ENCODE results near the gene HOXD11.

GRCh38 chr2:176117162-176117822, 10.2 kb downstream of the HOXD11 start:
- TF ChIP-seq, protein P1, sequence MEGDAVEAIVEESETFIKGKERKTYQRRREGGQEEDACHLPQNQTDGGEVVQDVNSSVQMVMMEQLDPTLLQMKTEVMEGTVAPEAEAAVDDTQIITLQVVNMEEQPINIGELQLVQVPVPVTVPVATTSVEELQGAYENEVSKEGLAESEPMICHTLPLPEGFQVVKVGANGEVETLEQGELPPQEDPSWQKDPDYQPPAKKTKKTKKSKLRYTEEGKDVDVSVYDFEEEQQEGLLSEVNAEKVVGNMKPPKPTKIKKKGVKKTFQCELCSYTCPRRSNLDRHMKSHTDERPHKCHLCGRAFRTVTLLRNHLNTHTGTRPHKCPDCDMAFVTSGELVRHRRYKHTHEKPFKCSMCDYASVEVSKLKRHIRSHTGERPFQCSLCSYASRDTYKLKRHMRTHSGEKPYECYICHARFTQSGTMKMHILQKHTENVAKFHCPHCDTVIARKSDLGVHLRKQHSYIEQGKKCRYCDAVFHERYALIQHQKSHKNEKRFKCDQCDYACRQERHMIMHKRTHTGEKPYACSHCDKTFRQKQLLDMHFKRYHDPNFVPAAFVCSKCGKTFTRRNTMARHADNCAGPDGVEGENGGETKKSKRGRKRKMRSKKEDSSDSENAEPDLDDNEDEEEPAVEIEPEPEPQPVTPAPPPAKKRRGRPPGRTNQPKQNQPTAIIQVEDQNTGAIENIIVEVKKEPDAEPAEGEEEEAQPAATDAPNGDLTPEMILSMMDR (IDR thresholded peaks at IDR 0.05), result no peak
- no peak for TF ChIP-seq POLR2A (IDR thresholded peaks at IDR 0.05)

Data from suprapubic skin (tissue), 3 donors.